ENCODE data around the gene PLA2G2C.

Gene PLA2G2C

DNA sequence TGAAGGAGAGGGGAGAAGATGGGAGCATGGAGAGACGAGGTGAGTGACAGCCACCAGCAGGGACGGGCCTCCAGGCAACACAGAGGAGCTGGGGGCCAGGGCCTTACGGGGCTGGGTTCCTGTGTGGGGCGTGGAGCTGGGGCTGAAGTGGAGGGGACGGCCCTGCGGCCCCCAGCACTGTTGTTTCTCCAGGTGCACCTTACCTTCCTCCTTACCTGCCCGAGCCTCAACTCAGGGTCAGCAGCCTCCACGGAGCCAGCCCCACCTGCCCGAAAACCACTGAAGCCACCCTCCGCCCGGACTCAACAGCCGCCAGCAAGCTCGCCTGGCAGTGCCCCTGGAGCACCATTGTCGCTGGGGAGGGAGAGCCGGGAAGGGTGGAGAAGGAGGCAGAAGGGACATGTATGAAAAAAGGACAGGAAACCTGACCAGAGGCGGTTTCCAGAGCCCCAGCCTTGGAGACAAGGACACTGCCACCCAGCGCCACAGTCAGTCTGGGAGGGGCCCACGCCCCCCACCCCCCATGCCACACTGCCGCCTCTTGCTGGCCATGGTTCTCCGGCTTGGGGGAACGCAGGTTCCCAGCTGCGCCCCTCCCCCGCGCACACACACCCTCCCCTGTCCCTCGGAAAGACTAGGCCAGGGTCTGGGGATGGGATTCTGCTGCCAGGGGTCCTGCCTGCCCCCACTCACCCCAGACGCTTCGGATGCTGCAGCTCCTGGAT is 36.6 kb downstream of the PLA2G2C start:
- Histone ChIP-seq H3K9me3 (ENCODE audit: control insufficient read depth, low read length) (no peaks in the 10 kb centered on the region), H3K36me3 (ENCODE audit: control insufficient read depth, insufficient read depth, low read length) (no peaks in the 10 kb centered on the region), H3K27ac (ENCODE audit: insufficient read depth, low read length, poor library complexity, severe bottlenecking) (no peak overlapping the region), H3K4me3 (ENCODE audit: insufficient read depth, low read depth, low read length, poor library complexity, severe bottlenecking) (no peak overlapping the region), H3K27me3 (replicated peaks; ENCODE audit: control insufficient read depth, insufficient read depth, low read length, poor library complexity, severe bottlenecking) (no peaks in the 10 kb centered on the region), H3K4me1 (ENCODE audit: control insufficient read depth, insufficient read depth, low read length, poor library complexity, severe bottlenecking) (peaks cover 7% of the 10 kb centered on the region)
- DNase-seq, result no peak

DNA sequence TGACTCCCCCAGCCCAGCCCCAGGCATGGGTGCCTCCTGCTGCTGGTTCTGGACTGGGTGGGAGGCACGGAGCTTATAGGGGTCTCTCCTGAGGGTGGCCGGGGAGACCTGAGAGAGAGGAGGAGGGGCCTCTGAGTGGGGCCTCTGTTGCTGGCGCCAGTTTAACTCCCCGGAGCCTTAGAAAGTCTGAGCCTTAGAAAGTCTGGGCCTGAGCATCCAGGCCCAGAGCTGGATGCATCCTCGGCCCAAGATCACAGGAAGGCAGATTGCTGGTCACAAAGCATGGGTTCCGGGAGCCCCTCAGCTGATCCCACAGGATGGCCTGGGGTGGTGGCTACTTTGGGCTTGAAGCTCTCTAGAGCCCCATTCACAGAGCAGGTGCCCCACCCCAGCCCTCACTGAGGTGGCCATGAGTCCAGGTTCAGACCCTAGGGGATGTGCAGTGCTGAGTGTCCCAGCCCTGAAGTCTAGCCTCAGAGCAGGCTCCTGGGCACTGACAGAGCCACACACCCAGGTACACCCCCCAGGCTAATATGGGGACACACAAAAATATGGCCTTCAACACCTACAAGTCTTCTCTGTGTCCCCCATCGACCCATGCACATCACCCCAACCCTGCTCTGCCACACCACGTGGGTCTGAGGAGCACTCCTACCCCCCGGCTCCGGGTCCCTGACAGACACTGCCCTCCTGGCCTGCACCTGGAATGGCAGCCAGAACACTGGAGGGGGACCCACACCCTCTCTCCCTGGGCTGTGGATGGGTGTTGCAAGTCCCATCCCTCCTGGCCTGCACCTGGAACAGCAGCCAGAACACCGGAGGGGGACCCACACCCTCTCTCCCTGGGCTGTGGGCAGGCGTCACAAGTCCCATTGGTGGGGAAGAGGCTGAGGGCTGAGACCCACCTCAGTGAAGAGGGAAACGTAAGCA is 37.5 kb downstream of the PLA2G2C start:
- no peak overlapping the region for H3K27ac ChIP-seq (ENCODE audit: insufficient read depth, low read length, poor library complexity, severe bottlenecking)
- H3K9me3 ChIP-seq (ENCODE audit: control insufficient read depth, low read length), result no peaks in the 10 kb centered on the region
- no peaks in the 10 kb centered on the region for H3K27me3 ChIP-seq (replicated peaks; ENCODE audit: control insufficient read depth, insufficient read depth, low read length, poor library complexity, severe bottlenecking)
- peaks cover 7% of the 10 kb centered on the region for H3K4me1 ChIP-seq (ENCODE audit: control insufficient read depth, insufficient read depth, low read length, poor library complexity, severe bottlenecking)
- H3K36me3 ChIP-seq (ENCODE audit: control insufficient read depth, insufficient read depth, low read length), result no peaks in the 10 kb centered on the region
- DNase-seq, result no peak
- H3K4me3 ChIP-seq (ENCODE audit: insufficient read depth, low read depth, low read length, poor library complexity, severe bottlenecking), result no peak overlapping the region

DNA sequence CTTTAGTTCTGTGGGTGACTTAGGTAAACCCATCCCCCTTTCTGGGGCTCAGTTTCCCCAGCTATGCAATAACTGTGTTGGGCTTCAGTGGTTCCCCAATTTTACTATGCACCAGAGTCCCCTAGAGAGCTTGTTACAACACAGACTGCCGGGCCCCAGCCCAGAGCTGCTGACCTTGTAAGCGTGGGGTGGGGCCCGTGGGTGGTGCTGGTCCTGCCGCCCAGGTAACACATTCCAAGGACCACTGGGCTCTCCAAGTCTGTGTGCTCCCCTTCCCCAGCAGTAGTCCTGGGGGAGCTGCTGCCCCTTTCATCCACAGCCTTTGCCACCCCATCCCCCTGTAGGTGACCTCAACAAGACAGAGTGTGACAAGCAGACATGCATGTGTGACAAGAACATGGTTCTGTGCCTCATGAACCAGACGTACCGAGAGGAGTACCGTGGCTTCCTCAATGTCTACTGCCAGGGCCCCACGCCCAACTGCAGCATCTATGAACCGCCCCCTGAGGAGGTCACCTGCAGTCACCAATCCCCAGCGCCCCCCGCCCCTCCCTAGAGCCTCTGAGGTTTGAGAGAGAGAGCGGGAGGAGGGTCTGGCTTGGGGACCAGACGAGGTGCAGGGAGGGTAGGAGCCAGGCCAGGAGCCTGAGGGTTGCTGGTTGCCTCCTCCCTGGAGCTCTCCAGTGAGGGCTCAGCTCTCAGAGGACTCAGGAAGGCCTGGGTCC is 38.3 kb downstream of the PLA2G2C start:
- Histone ChIP-seq H3K27ac (ENCODE audit: insufficient read depth, low read length, poor library complexity, severe bottlenecking) (no peak overlapping the region), H3K36me3 (ENCODE audit: control insufficient read depth, insufficient read depth, low read length) (no peaks in the 10 kb centered on the region), H3K4me3 (ENCODE audit: insufficient read depth, low read depth, low read length, poor library complexity, severe bottlenecking) (no peak overlapping the region), H3K9me3 (ENCODE audit: control insufficient read depth, low read length) (no peaks in the 10 kb centered on the region), H3K4me1 (ENCODE audit: control insufficient read depth, insufficient read depth, low read length, poor library complexity, severe bottlenecking) (peaks cover 7% of the 10 kb centered on the region), H3K27me3 (replicated peaks; ENCODE audit: control insufficient read depth, insufficient read depth, low read length, poor library complexity, severe bottlenecking) (no peaks in the 10 kb centered on the region)
- DNase-seq, result no peak

DNA sequence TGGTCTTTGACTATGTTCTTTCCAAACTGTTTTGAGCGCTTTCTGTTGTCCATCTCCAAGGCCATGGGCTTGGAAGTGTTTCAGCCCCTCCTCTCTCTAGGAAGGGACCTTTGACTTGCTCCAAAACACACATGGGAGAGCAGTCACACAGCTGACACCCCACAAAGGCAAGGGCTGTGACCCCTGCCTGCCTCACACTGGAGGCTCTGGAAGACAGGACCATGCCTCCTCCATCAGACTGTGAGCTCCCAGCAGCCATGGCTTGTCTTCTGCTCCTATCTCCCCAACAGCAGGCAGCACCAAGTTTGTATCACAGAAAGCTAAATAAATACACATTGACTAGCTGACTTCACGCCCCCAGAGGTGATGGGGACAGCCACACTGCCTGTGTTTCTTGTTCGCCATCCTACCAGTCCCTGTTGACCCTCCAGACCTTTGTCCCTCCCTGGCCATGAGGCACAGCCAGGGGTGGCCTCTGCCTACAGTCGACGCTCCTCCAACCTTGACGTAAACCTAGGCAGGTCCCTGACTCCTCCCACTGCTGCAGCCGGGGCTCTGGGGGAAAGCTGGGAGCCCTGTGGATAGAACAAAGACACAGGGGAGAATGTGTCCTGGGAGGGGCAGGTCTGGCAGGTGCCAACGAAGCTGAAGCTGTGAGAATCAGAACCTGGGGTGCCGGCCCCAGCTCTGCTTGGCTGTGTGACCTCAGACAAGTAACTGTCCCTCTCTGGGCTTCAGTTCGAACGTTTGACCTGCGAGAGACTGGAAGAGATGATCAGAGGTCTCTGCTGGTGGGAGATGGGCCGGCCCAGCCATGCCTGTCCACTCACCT is 42.4 kb downstream of the PLA2G2C start:
- DNase-seq, result no peak
- Histone ChIP-seq H3K4me1 (ENCODE audit: control insufficient read depth, insufficient read depth, low read length, poor library complexity, severe bottlenecking) (no peaks in the 10 kb centered on the region), H3K27me3 (replicated peaks; ENCODE audit: control insufficient read depth, insufficient read depth, low read length, poor library complexity, severe bottlenecking) (no peaks in the 10 kb centered on the region), H3K27ac (ENCODE audit: insufficient read depth, low read length, poor library complexity, severe bottlenecking) (no peak overlapping the region), H3K9me3 (ENCODE audit: control insufficient read depth, low read length) (no peaks in the 10 kb centered on the region), H3K36me3 (ENCODE audit: control insufficient read depth, insufficient read depth, low read length) (no peaks in the 10 kb centered on the region), H3K4me3 (ENCODE audit: insufficient read depth, low read depth, low read length, poor library complexity, severe bottlenecking) (no peak overlapping the region)

DNA sequence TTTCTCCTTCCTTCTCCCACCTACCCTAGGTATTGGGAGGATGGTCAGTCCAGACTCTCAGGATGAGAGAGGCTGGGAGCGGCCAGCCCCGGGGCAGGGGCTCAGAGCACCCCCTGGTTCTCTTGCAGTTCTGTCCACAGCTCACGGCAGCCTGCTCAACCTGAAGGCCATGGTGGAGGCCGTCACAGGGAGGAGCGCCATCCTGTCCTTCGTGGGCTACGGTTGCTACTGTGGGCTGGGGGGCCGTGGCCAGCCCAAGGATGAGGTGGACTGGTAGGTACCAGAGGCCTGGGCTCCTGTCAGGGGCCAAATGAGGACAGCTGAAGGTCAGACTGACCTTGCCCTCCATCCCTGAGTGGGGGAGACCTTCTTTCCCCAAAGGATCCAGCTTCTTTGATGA is 43.0 kb downstream of the PLA2G2C start:
- Histone ChIP-seq H3K4me3 (ENCODE audit: insufficient read depth, low read depth, low read length, poor library complexity, severe bottlenecking) (no peak overlapping the region), H3K27me3 (replicated peaks; ENCODE audit: control insufficient read depth, insufficient read depth, low read length, poor library complexity, severe bottlenecking) (no peaks in the 10 kb centered on the region), H3K36me3 (ENCODE audit: control insufficient read depth, insufficient read depth, low read length) (no peaks in the 10 kb centered on the region), H3K4me1 (ENCODE audit: control insufficient read depth, insufficient read depth, low read length, poor library complexity, severe bottlenecking) (no peaks in the 10 kb centered on the region), H3K9me3 (ENCODE audit: control insufficient read depth, low read length) (no peaks in the 10 kb centered on the region), H3K27ac (ENCODE audit: insufficient read depth, low read length, poor library complexity, severe bottlenecking) (no peak overlapping the region)
- no peak for DNase-seq

DNA sequence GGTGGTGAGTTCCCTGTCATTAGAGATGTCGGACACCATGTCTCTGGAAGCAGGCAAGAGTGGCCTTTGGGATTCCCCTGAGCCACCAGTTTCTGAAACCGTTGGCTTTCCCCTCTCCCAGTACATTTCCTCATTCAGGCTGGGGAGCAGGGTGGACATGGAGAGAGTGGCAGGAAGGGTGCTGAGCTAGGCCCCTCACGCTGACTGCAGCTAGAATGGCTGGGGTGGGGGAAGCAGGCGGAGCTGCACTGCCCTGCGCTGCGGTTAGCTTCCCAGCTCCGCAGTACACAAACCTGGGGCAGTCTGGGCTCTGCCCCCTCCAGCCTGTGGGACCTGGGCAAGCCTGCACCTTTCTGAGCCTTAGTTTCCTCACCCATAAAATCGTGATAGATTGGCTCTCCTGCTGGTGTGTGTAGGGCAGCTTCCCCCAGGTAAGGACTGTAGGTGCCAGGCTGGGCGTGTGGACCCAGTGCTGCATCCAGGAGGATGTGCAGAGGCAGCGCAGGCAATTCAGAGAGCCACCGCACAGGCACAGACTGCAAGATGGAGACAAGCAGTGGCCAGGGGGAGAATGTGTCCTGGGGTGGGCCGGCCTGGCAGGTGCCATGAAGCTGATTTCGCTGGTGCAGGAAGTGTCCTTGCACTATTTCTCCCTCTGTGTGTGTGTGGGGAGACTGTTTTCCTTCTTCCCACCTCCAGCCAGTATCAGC is 44.2 kb downstream of the PLA2G2C start:
- DNase-seq, result no peak
- H3K4me1 ChIP-seq (ENCODE audit: control insufficient read depth, insufficient read depth, low read length, poor library complexity, severe bottlenecking), result no peaks in the 10 kb centered on the region
- no peak overlapping the region for H3K27ac ChIP-seq (ENCODE audit: insufficient read depth, low read length, poor library complexity, severe bottlenecking)
- H3K27me3 ChIP-seq (replicated peaks; ENCODE audit: control insufficient read depth, insufficient read depth, low read length, poor library complexity, severe bottlenecking), result no peaks in the 10 kb centered on the region
- H3K4me3 ChIP-seq (ENCODE audit: insufficient read depth, low read depth, low read length, poor library complexity, severe bottlenecking), result no peak overlapping the region
- no peaks in the 10 kb centered on the region for H3K36me3 ChIP-seq (ENCODE audit: control insufficient read depth, insufficient read depth, low read length)
- H3K9me3 ChIP-seq (ENCODE audit: control insufficient read depth, low read length), result no peaks in the 10 kb centered on the region

DNA sequence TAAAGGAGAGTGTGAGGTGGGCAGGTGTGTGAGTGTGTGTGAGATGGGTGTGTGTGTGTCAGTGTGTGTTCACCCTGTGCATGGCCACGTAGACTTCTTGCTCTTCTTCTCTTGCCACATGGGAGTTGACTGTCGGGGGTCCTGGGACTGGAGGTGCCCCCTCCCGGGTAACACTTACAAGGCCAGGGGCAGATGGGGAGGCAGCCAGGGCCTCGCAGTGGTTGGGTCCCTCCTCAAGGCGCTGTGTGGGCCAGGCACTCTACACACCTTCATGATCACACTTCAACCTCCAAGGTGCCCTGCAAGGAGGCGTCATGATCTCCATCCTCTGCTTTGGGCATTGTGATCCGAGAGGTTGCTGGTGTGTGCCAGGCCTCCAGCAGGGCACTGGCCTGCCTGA is 44.9 kb downstream of the PLA2G2C start:
- no peak overlapping the region for H3K27ac ChIP-seq (ENCODE audit: insufficient read depth, low read length, poor library complexity, severe bottlenecking)
- no peaks in the 10 kb centered on the region for H3K9me3 ChIP-seq (ENCODE audit: control insufficient read depth, low read length)
- no peak overlapping the region for H3K4me3 ChIP-seq (ENCODE audit: insufficient read depth, low read depth, low read length, poor library complexity, severe bottlenecking)
- no peak for DNase-seq
- no peaks in the 10 kb centered on the region for H3K4me1 ChIP-seq (ENCODE audit: control insufficient read depth, insufficient read depth, low read length, poor library complexity, severe bottlenecking)
- H3K36me3 ChIP-seq (ENCODE audit: control insufficient read depth, insufficient read depth, low read length), result no peaks in the 10 kb centered on the region
- no peaks in the 10 kb centered on the region for H3K27me3 ChIP-seq (replicated peaks; ENCODE audit: control insufficient read depth, insufficient read depth, low read length, poor library complexity, severe bottlenecking)

DNA sequence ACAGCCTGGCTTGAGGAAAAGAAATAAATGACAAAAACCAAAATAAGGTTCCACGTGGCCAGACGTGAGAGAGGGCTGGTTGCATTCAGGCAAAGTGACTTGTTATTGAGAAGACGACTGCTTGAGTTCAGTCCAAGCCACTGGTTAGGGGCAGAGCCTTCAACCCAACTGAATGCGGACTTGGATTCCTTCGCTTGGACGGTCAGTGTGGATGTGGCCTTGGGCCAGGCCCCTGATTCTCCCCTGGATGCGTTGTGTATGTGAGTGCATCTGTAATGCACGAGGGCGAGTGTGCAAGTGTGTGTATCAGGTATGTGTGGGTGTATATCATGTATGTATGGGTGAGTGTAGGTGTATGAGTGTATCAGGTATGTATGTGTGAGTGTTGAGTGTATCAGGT is 45.3 kb downstream of the PLA2G2C start:
- Histone ChIP-seq H3K4me1 (ENCODE audit: control insufficient read depth, insufficient read depth, low read length, poor library complexity, severe bottlenecking) (no peaks in the 10 kb centered on the region), H3K27ac (ENCODE audit: insufficient read depth, low read length, poor library complexity, severe bottlenecking) (no peak overlapping the region), H3K4me3 (ENCODE audit: insufficient read depth, low read depth, low read length, poor library complexity, severe bottlenecking) (no peak overlapping the region), H3K27me3 (replicated peaks; ENCODE audit: control insufficient read depth, insufficient read depth, low read length, poor library complexity, severe bottlenecking) (no peaks in the 10 kb centered on the region), H3K9me3 (ENCODE audit: control insufficient read depth, low read length) (no peaks in the 10 kb centered on the region), H3K36me3 (ENCODE audit: control insufficient read depth, insufficient read depth, low read length) (no peaks in the 10 kb centered on the region)
- no peak for DNase-seq

Data from effector memory CD4-positive, alpha-beta T cell (primary cell).